Activated CD4-positive, alpha-beta T cell treated with anti-CD3 and anti-CD28 coated beads, Interleukin-2, amount 50 U/mL, for 1 hour (primary cell): ENCODE results near the gene KLHL4.
"Not testable (repeated sequence)": the region's sequence is repeated elsewhere in the genome, so short reads cannot be mapped to it uniquely, and the experiment has no call there.

ENCODE experiments used
- DNase-seq: peaks from one replicate; pipeline ENCODE4 v3.0.0-alpha.2; 2020

The KLHL4 gene

GRCh38 chrX:87517571-87518141 is at the start of gene KLHL4:
KLHL4 (plus strand) TSS chrX:87517802; CDS start chrX:87517894, 92 bp downstream.
- DNase-seq = no peak

GRCh38 chrX:87468941-87469340 is 48.7 kb upstream of the KLHL4 start:
- no peak for DNase-seq

GRCh38 chrX:87475793-87476192 is 41.8 kb upstream of the KLHL4 start:
- DNase-seq = no peak

- DNase-seq = not testable (repeated sequence)
Measured at GRCh38 chrX:87478703-87479102, 38.9 kb upstream of the KLHL4 start.

- no peak for DNase-seq
Measured at GRCh38 chrX:87489071-87489470, 28.5 kb upstream of the KLHL4 start.

GRCh38 chrX:87515836-87516235 is 1.8 kb upstream of the KLHL4 start:
- DNase-seq = no peak

GRCh38 chrX:87516717-87517121 is 883 bp upstream of the KLHL4 start:
- DNase-seq = no peak

- DNase-seq = no peak
Measured at GRCh38 chrX:87518504-87518903, 902 bp downstream of the KLHL4 start.

GRCh38 chrX:87525771-87526229 is 8.2 kb downstream of the KLHL4 start:
- no peak for DNase-seq

- no peak for DNase-seq
Measured at GRCh38 chrX:87526281-87526680, 8.7 kb downstream of the KLHL4 start.

GRCh38 chrX:87528487-87528886 is 10.9 kb downstream of the KLHL4 start:
- no peak for DNase-seq

GRCh38 chrX:87571964-87572363 is 54.4 kb downstream of the KLHL4 start:
- no peak for DNase-seq

- DNase-seq = no peak
Measured at GRCh38 chrX:87572901-87573300, 55.3 kb downstream of the KLHL4 start.

- DNase-seq = no peak
Measured at GRCh38 chrX:87578978-87579377, 61.4 kb downstream of the KLHL4 start.

- DNase-seq = no peak
Measured at GRCh38 chrX:87580862-87581261, 63.3 kb downstream of the KLHL4 start.

GRCh38 chrX:87582453-87582852 is 64.9 kb downstream of the KLHL4 start:
- DNase-seq = no peak

- DNase-seq = no peak
Measured at GRCh38 chrX:87583679-87584078, 66.1 kb downstream of the KLHL4 start.

GRCh38 chrX:87616371-87616770 is 98.8 kb downstream of the KLHL4 start:
- DNase-seq = no peak

GRCh38 chrX:87621697-87622096 is 104.1 kb downstream of the KLHL4 start:
- DNase-seq = no peak

GRCh38 chrX:87626996-87627395 is 109.4 kb downstream of the KLHL4 start:
- no peak for DNase-seq

- no peak for DNase-seq
Measured at GRCh38 chrX:87634361-87634760, 116.8 kb downstream of the KLHL4 start.

- DNase-seq = no peak
Measured at GRCh38 chrX:87636533-87636932, 118.9 kb downstream of the KLHL4 start.

- DNase-seq = not testable (repeated sequence)
Measured at GRCh38 chrX:87641439-87641838, 123.8 kb downstream of the KLHL4 start.

- no peak for DNase-seq
Measured at GRCh38 chrX:87661761-87662160, 144.2 kb downstream of the KLHL4 start.

GRCh38 chrX:87663421-87663820 is 145.8 kb downstream of the KLHL4 start:
- no peak for DNase-seq
